HL-60 (cell line): ENCODE data around the gene ZSWIM7.

Experiments used
- TF ChIP-seq, protein P1 (sequence below): IDR thresholded peaks from one replicate; pipeline ENCODE4 v1.5.1; 2011; ENCODE audit warnings: low read length, control low read depth, inconsistent platforms; ENCODE audit not compliant: insufficient read depth
- TF ChIP-seq, protein P2 (sequence below): IDR thresholded peaks from 2 replicates; pipeline ENCODE4 v1.6.1; 2012; ENCODE audit warnings: low read depth; ENCODE audit not compliant: insufficient replicate concordance

DNA sequence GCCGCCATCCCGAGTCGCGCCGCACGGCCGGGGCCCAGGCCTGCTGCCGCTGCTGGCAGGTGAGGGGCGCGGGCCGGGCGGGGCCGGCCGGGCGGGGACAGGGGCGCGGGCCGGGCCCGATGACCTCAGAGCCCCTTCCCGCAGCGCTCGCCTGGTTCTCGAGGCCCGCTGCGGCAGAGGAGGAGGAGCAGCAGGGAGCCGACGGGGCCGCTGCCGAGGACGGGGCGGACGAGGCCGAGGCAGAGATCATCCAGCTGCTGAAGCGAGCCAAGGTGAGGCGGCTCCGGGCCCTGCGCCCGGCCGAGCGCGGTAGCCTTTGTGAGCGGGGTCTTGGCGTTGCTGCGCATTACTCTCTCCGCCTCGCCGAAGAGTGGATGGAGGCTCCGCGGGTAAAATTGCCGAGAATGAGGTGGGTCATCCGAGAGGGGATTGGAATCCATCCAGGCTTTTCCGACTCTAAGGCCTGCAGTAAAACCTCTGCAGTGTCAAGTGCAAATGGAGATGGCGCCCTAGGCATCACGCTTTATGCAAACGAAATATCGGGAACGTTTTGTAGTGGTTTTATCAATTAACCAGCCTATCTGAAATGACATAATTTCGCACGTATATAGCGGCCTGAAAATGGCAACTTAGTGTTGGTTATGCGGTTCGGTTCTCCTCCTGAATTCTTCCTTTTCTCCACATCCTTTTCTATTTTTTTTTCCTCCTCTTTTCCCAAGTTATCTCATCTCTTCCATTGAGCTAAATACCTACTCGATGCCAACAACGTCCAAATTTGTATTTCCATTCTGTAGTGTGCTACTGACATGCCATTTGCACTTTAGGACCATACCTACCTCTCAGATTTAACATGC is 697 bp upstream of the ZSWIM7 start:
- TF ChIP-seq, protein P1, sequence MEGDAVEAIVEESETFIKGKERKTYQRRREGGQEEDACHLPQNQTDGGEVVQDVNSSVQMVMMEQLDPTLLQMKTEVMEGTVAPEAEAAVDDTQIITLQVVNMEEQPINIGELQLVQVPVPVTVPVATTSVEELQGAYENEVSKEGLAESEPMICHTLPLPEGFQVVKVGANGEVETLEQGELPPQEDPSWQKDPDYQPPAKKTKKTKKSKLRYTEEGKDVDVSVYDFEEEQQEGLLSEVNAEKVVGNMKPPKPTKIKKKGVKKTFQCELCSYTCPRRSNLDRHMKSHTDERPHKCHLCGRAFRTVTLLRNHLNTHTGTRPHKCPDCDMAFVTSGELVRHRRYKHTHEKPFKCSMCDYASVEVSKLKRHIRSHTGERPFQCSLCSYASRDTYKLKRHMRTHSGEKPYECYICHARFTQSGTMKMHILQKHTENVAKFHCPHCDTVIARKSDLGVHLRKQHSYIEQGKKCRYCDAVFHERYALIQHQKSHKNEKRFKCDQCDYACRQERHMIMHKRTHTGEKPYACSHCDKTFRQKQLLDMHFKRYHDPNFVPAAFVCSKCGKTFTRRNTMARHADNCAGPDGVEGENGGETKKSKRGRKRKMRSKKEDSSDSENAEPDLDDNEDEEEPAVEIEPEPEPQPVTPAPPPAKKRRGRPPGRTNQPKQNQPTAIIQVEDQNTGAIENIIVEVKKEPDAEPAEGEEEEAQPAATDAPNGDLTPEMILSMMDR = no peak
- TF ChIP-seq, protein P2, sequence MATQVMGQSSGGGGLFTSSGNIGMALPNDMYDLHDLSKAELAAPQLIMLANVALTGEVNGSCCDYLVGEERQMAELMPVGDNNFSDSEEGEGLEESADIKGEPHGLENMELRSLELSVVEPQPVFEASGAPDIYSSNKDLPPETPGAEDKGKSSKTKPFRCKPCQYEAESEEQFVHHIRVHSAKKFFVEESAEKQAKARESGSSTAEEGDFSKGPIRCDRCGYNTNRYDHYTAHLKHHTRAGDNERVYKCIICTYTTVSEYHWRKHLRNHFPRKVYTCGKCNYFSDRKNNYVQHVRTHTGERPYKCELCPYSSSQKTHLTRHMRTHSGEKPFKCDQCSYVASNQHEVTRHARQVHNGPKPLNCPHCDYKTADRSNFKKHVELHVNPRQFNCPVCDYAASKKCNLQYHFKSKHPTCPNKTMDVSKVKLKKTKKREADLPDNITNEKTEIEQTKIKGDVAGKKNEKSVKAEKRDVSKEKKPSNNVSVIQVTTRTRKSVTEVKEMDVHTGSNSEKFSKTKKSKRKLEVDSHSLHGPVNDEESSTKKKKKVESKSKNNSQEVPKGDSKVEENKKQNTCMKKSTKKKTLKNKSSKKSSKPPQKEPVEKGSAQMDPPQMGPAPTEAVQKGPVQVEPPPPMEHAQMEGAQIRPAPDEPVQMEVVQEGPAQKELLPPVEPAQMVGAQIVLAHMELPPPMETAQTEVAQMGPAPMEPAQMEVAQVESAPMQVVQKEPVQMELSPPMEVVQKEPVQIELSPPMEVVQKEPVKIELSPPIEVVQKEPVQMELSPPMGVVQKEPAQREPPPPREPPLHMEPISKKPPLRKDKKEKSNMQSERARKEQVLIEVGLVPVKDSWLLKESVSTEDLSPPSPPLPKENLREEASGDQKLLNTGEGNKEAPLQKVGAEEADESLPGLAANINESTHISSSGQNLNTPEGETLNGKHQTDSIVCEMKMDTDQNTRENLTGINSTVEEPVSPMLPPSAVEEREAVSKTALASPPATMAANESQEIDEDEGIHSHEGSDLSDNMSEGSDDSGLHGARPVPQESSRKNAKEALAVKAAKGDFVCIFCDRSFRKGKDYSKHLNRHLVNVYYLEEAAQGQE = no peak
